Measurements from ENCODE around the gene IL12B. TPM values are rescaled to one million over a fixed set of nuclear protein-coding genes. Genes with fewer than 3 reads are reported as not detected.

IL12B gene
- total RNA-seq, 5 donors from 2014 or later (not counting 1 experiment from before 2014, with no cell fraction given) = not detected

DNA sequence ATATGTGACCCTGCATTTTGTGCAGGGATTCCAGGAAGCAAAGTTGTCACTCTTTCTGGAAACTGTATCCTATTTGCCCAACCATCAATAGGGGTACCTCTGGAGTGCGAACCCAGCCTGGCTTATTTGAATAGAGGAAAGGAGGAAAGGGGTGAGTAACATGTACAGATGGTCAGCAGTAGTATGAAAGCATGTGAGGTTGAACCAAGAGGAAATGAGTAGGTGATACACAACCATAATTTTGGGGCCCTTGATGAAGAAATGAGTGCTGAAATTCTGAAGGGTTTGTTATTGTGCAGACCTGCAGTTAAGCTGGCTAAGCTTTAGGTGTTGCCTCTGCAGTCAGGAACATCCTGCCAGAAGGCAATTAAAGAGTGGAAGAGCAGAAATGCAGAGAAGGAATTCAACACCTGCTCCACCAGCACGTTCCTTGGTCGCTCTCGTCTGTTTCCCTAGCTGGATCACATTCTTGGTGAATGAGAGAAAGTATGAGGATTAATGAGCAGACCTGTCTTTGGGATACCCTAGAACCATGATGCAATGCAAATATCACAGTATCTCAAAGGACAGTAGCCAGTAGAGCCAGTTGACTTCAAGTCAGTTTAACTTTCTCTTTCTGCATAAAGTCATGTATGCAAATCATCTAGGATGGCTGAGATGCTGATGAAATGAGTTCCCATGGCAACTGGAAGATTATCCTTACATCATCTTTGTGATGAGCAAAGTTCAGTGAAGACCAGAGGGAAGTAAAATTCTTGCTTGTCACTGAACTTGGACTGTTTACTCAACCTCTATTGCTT lies 13.2 kb upstream of the IL12B start:
- Mint-ChIP-seq H3K36me3 (no peaks in the 10 kb centered on the region), H3K27ac (no peak overlapping the region), H3K9me3 (peaks cover 0 to 9% (median 8%) of the 10 kb centered on the region in 3 donors), H3K4me1 (peaks cover 31 to 45% (median 39%) of the 10 kb centered on the region in 3 donors), H3K4me3 (no peak overlapping the region), H3K27me3 (no peaks in the 10 kb centered on the region)
- Histone ChIP-seq H3K4me1 (ENCODE audit: control insufficient read depth in 1 of 2, extremely low read depth in 1 of 2, insufficient read depth in 2 of 2, low read length in 2 of 2) (peaks cover 1 to 31% of the 10 kb centered on the region in 2 experiments), H3K27ac (ENCODE audit: low read length) (no peak overlapping the region), H3K4me3 (ENCODE audit: control insufficient read depth in 1 of 2, extremely low read depth in 1 of 2, low read length in 1 of 2) (no peak overlapping the region), H3K27me3 (replicated peaks in 1 of 2; ENCODE audit: control insufficient read depth in 2 of 2, extremely low read depth in 1 of 2, insufficient read depth in 2 of 2, low read length in 1 of 2) (peaks cover 0 to 2% of the 10 kb centered on the region in 2 experiments), H3K9me3 (no peaks in the 10 kb centered on the region), H3K36me3 (ENCODE audit: control insufficient read depth in 2 of 2, extremely low read depth in 1 of 2, insufficient read depth in 1 of 2, low read length in 1 of 2) (no peaks in the 10 kb centered on the region)
- no peak for ATAC-seq (replicated peaks in 1 of 4)
- WGBS (ENCODE audit: insufficient coverage) = no CpG with 5 or more reads among the region's 4 CpGs
- DNase-seq = no peak
- ChIA-PET CTCF (no interaction called here), POLR2A (no interaction called here)

DNA sequence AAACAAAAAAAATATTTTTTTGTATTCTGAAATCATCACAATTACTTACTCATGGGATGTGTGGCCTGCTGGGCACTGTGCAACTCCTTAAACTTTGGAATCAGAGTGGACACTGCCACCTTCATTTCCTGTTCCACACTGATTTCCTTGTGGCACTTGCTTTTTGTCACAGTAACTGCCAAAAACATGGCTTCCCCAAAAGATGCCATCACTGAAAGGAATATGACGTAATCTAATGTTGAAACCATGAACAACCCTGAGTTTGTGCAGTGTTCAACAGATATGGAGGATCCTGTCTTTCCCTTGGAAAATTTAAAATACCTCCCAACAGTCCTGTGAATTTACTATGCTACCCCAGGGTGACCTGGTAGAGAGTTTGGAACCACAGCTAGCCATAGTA lies 12.6 kb upstream of the IL12B start:
- Histone ChIP-seq H3K27me3 (replicated peaks in 1 of 2; ENCODE audit: control insufficient read depth in 2 of 2, extremely low read depth in 1 of 2, insufficient read depth in 2 of 2, low read length in 1 of 2) (peaks cover 0 to 1% of the 10 kb centered on the region in 2 experiments), H3K27ac (ENCODE audit: low read length) (no peak overlapping the region), H3K9me3 (no peaks in the 10 kb centered on the region), H3K36me3 (ENCODE audit: control insufficient read depth in 2 of 2, extremely low read depth in 1 of 2, insufficient read depth in 1 of 2, low read length in 1 of 2) (no peaks in the 10 kb centered on the region), H3K4me1 (ENCODE audit: control insufficient read depth in 1 of 2, extremely low read depth in 1 of 2, insufficient read depth in 2 of 2, low read length in 2 of 2) (peaks cover 5 to 37% of the 10 kb centered on the region in 2 experiments), H3K4me3 (ENCODE audit: control insufficient read depth in 1 of 2, extremely low read depth in 1 of 2, low read length in 1 of 2) (no peak overlapping the region)
- Mint-ChIP-seq H3K4me1 (peaks cover 38 to 51% (median 46%) of the 10 kb centered on the region in 3 donors), H3K9me3 (peaks cover 0 to 9% (median 8%) of the 10 kb centered on the region in 3 donors), H3K4me3 (no peak overlapping the region), H3K36me3 (no peaks in the 10 kb centered on the region), H3K27me3 (no peaks in the 10 kb centered on the region), H3K27ac (no peak overlapping the region)
- ChIA-PET POLR2A (no interaction called here), CTCF (no interaction called here)
- WGBS (ENCODE audit: insufficient coverage) = no CpG with 5 or more reads among the region's 1 CpG
- no peak for DNase-seq
- no peak for ATAC-seq (replicated peaks in 1 of 4)

DNA sequence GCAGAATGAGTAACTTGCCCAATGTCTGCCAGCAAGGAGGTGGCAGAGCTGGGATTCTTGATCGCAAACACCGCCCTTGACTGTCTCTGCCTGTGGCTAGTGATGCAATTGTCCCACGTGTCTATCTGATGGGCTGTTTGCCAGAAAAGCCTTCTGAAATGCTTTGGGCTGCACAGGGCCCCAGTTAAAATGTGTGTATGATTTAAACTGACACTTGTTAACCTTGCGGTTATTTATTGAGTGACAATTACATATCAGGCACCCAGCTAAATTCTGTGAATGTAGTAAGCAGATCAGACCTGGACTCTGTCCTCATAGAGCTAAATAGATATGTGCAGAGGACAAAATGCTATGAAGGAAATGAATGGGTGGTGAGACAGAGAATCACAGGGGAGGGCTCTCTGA lies 11.6 kb upstream of the IL12B start:
- 30% methylated on average over 2 of the region's 4 CpGs for WGBS (ENCODE audit: insufficient coverage)
- Mint-ChIP-seq H3K36me3 (no peaks in the 10 kb centered on the region), H3K9me3 (peaks cover 0 to 9% (median 8%) of the 10 kb centered on the region in 3 donors), H3K4me1 (peaks cover 47 to 61% (median 55%) of the 10 kb centered on the region in 3 donors), H3K27me3 (no peaks in the 10 kb centered on the region), H3K4me3 (peak overlapping the region in 1 of 3 donors; percentile 18), H3K27ac (peak overlapping the region; percentile 48 to 69)
- Histone ChIP-seq H3K4me3 (ENCODE audit: control insufficient read depth in 1 of 2, extremely low read depth in 1 of 2, low read length in 1 of 2) (no peak overlapping the region), H3K36me3 (ENCODE audit: control insufficient read depth in 2 of 2, extremely low read depth in 1 of 2, insufficient read depth in 1 of 2, low read length in 1 of 2) (no peaks in the 10 kb centered on the region), H3K4me1 (ENCODE audit: control insufficient read depth in 1 of 2, extremely low read depth in 1 of 2, insufficient read depth in 2 of 2, low read length in 2 of 2) (peaks cover 12 to 47% of the 10 kb centered on the region in 2 experiments), H3K9me3 (no peaks in the 10 kb centered on the region), H3K27ac (ENCODE audit: low read length) (no peak overlapping the region), H3K27me3 (replicated peaks in 1 of 2; ENCODE audit: control insufficient read depth in 2 of 2, extremely low read depth in 1 of 2, insufficient read depth in 2 of 2, low read length in 1 of 2) (no peaks in the 10 kb centered on the region)
- DNase-seq = peak in 34 of 35 experiments; percentile 22 to 88 (median 57)
- CTCF ChIA-PET = interaction anchor here in 1 of 2 donors (0.6 to 2.5 kb wide), 2 partner anchors 70 to 135 kb away, joined by 3 to 9 read pairs; no protein-coding TSS in a partner anchor
- POLR2A ChIA-PET = interaction anchor here in 1 of 2 donors (0.9 kb wide), 1 partner anchor 70 kb away, joined by 3 read pairs; no protein-coding TSS in a partner anchor
- peak; percentile 64 to 74 (median 66) for ATAC-seq (replicated peaks in 1 of 4)

DNA sequence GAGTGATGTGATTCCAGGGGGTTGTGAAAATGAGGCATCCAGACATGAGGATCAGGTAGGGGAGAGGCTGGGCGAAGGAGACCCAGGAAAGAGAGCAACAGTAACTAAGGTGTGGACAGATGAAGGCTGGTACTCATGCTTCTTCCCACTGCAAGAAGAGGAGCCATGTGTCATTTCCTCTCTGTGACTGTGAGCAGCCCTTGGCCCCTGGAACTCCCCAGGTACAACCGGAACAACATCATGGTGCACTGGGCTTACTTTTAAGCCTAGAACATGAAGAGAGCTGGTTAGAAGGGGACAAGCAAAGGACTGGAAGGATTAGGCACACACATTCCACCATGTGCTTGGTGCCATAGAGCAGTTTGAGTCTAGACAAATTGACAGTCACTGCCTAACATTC lies 10.9 kb upstream of the IL12B start:
- Mint-ChIP-seq H3K36me3 (no peaks in the 10 kb centered on the region), H3K4me3 (peak overlapping the region in 1 of 3 donors; percentile 5), H3K9me3 (peaks cover 0 to 9% (median 8%) of the 10 kb centered on the region in 3 donors), H3K4me1 (peaks cover 55 to 68% (median 63%) of the 10 kb centered on the region in 3 donors), H3K27ac (peak overlapping the region; percentile 22 to 55), H3K27me3 (no peaks in the 10 kb centered on the region)
- CTCF ChIA-PET = interaction anchor here (0.6 to 2.5 kb wide), 4 partner anchors 71 to 1166 kb away, joined by 3 to 9 read pairs (median 4); no protein-coding TSS in a partner anchor
- Histone ChIP-seq H3K36me3 (ENCODE audit: control insufficient read depth in 2 of 2, extremely low read depth in 1 of 2, insufficient read depth in 1 of 2, low read length in 1 of 2) (no peaks in the 10 kb centered on the region), H3K27ac (ENCODE audit: low read length) (peak overlapping the region; percentile 3), H3K4me3 (ENCODE audit: control insufficient read depth in 1 of 2, extremely low read depth in 1 of 2, low read length in 1 of 2) (no peak overlapping the region), H3K4me1 (ENCODE audit: control insufficient read depth in 1 of 2, extremely low read depth in 1 of 2, insufficient read depth in 2 of 2, low read length in 2 of 2) (peaks cover 13 to 52% of the 10 kb centered on the region in 2 experiments), H3K27me3 (replicated peaks in 1 of 2; ENCODE audit: control insufficient read depth in 2 of 2, extremely low read depth in 1 of 2, insufficient read depth in 2 of 2, low read length in 1 of 2) (no peaks in the 10 kb centered on the region), H3K9me3 (no peaks in the 10 kb centered on the region)
- 90% methylated on average over 2 of the region's 2 CpGs for WGBS (ENCODE audit: insufficient coverage)
- peak in 1 of 35 experiments; percentile 17 for DNase-seq
- no peak for ATAC-seq (replicated peaks in 1 of 4)
- POLR2A ChIA-PET = interaction anchor here in 1 of 2 donors (0.9 kb wide), 1 partner anchor 71 kb away, joined by 3 read pairs; no protein-coding TSS in a partner anchor

DNA sequence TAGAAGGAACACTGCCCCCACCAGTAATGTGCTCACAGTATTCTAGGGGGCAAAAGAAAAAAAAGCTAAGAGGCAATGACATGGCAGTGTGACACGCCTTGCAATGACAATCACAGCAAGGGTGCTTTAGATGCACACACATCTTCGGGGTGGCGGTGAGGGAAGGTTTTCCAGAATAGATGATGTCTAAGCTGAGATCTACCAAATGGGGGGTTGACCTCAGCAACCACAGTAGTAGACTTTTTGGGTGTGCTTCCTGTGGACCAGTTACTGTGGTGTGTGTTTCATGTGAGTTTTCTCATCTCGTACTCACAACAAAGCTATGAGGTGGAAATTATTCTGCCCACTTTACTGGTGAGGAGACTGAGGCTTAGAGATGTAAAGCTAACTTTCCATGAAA lies 10.2 kb upstream of the IL12B start:
- Mint-ChIP-seq H3K27me3 (no peaks in the 10 kb centered on the region), H3K4me1 (peaks cover 55 to 72% (median 63%) of the 10 kb centered on the region in 3 donors), H3K9me3 (peaks cover 0 to 9% (median 8%) of the 10 kb centered on the region in 3 donors), H3K4me3 (peak overlapping the region in 1 of 3 donors; percentile 5), H3K36me3 (no peaks in the 10 kb centered on the region), H3K27ac (peak overlapping the region in 1 of 2 donors; percentile 0)
- POLR2A ChIA-PET = no interaction called here
- no peak for ATAC-seq (replicated peaks in 1 of 4)
- H3K27ac ChIP-seq (ENCODE audit: low read length) = no peak overlapping the region
- 31% methylated on average over 3 of the region's 4 CpGs for WGBS (ENCODE audit: insufficient coverage)
- no peak overlapping the region for H3K4me3 ChIP-seq (ENCODE audit: control insufficient read depth in 1 of 2, extremely low read depth in 1 of 2, low read length in 1 of 2)
- peak in 8 of 35 experiments; percentile 6 to 60 (median 15) for DNase-seq
- no peaks in the 10 kb centered on the region for H3K9me3 ChIP-seq
- no peaks in the 10 kb centered on the region for H3K36me3 ChIP-seq (ENCODE audit: control insufficient read depth in 2 of 2, extremely low read depth in 1 of 2, insufficient read depth in 1 of 2, low read length in 1 of 2)
- no peaks in the 10 kb centered on the region for H3K27me3 ChIP-seq (replicated peaks in 1 of 2; ENCODE audit: control insufficient read depth in 2 of 2, extremely low read depth in 1 of 2, insufficient read depth in 2 of 2, low read length in 1 of 2)
- CTCF ChIA-PET = interaction anchor here in 1 of 2 donors (0.7 to 2.5 kb wide), 2 partner anchors 11 to 71 kb away, joined by 3 to 9 read pairs; no protein-coding TSS in a partner anchor
- peaks cover 13 to 55% of the 10 kb centered on the region in 2 experiments for H3K4me1 ChIP-seq (ENCODE audit: control insufficient read depth in 1 of 2, extremely low read depth in 1 of 2, insufficient read depth in 2 of 2, low read length in 2 of 2)

DNA sequence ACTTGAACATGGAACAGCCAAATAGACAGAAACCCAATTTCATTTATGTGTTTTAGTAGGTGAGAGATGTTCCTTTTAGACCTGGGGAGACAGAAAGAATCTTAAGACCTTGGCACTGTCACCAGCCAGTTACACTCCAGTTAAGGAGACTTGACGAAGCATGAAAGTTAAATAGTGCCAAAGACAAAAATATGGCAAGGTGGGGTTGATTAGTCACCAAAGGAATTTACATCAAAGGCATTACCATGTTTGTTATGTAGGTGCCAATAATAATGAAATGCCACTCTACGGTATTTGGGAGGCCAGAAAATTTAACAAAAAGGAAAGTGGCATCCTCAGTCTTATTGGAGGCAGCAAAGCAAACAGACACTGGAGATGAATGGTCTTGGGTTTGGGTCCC lies 9.2 kb upstream of the IL12B start:
- no peak for DNase-seq
- Histone ChIP-seq H3K4me3 (ENCODE audit: control insufficient read depth in 1 of 2, extremely low read depth in 1 of 2, low read length in 1 of 2) (no peak overlapping the region), H3K27me3 (replicated peaks in 1 of 2; ENCODE audit: control insufficient read depth in 2 of 2, extremely low read depth in 1 of 2, insufficient read depth in 2 of 2, low read length in 1 of 2) (no peaks in the 10 kb centered on the region), H3K9me3 (no peaks in the 10 kb centered on the region), H3K27ac (ENCODE audit: low read length) (no peak overlapping the region), H3K36me3 (ENCODE audit: control insufficient read depth in 2 of 2, extremely low read depth in 1 of 2, insufficient read depth in 1 of 2, low read length in 1 of 2) (no peaks in the 10 kb centered on the region), H3K4me1 (ENCODE audit: control insufficient read depth in 1 of 2, extremely low read depth in 1 of 2, insufficient read depth in 2 of 2, low read length in 2 of 2) (peaks cover 13 to 55% of the 10 kb centered on the region in 2 experiments)
- peak overlapping the region in 1 of 2 donors; percentile 60 for H3K27ac Mint-ChIP-seq
- 100% methylated on average over 1 of the region's 2 CpGs for WGBS (ENCODE audit: insufficient coverage)
- H3K4me3 Mint-ChIP-seq = no peak overlapping the region
- no peaks in the 10 kb centered on the region for H3K27me3 Mint-ChIP-seq
- peaks cover 55 to 75% (median 58%) of the 10 kb centered on the region in 3 donors for H3K4me1 Mint-ChIP-seq
- ATAC-seq (replicated peaks in 1 of 4) = no peak
- H3K9me3 Mint-ChIP-seq = peaks cover 0 to 8% (median 4%) of the 10 kb centered on the region in 3 donors
- ChIA-PET CTCF (no interaction called here), POLR2A (no interaction called here)
- no peaks in the 10 kb centered on the region for H3K36me3 Mint-ChIP-seq

Measured in T-cell (primary cell).